Liver (tissue), 9 donors: ENCODE results near the gene NMNAT2. TPM values are rescaled to one million over a fixed set of nuclear protein-coding genes. Genes with fewer than 3 reads are reported as not detected.

Experiments
- DNase-seq: peaks from one replicate; pipeline ENCODE4 v3.0.0-alpha.2; 2017; ENCODE audit warnings: low spot score
- H3K27ac ChIP-seq, 2 donors: one replicate each; pipeline ENCODE4 v1.7.0; 2013; ENCODE audit warnings: inconsistent platforms in 2 of 2, low read length in 2 of 2, control low read depth in 1 of 2, low read depth in 1 of 2, mild to moderate bottlenecking in 1 of 2
- H3K27me3 ChIP-seq, 4 donors: one replicate each; pipeline versions ENCODE4 v1.6.1 to v1.7.0; 2013; ENCODE audit warnings: low read length in 3 of 4, inconsistent platforms in 1 of 4, mild to moderate bottlenecking in 1 of 4, moderate library complexity in 1 of 4; ENCODE audit not compliant: control insufficient read depth in 4 of 4, insufficient read depth in 4 of 4
- H3K36me3 ChIP-seq, 4 donors: one replicate each; pipeline versions ENCODE4 v1.6.1 to v1.7.0; 2013; ENCODE audit warnings: low read length in 3 of 4, mild to moderate bottlenecking in 3 of 4, low read depth in 1 of 4, moderate library complexity in 1 of 4; ENCODE audit not compliant: control insufficient read depth in 4 of 4, insufficient read depth in 3 of 4
- H3K4me1 ChIP-seq, 4 donors: one replicate each; pipeline versions ENCODE4 v1.6.1 to v1.7.0; 2013; ENCODE audit warnings: low read length in 3 of 4, mild to moderate bottlenecking in 3 of 4, moderate library complexity in 1 of 4; ENCODE audit not compliant: control insufficient read depth in 4 of 4, insufficient read depth in 4 of 4
- H3K4me3 ChIP-seq, 3 donors: one replicate each; pipeline versions ENCODE4 v1.6.1 to v1.7.0; 2013; ENCODE audit warnings: low read length in 3 of 3, control low read depth in 1 of 3, low read depth in 1 of 3, mild to moderate bottlenecking in 1 of 3
- H3K9ac ChIP-seq, 2 donors: one replicate each; pipeline ENCODE4 v1.7.0; 2013; ENCODE audit warnings: low read length in 2 of 2, mild to moderate bottlenecking in 2 of 2, moderate library complexity in 2 of 2, control low read depth in 1 of 2, low read depth in 1 of 2
- H3K9me3 ChIP-seq, 4 donors: one replicate each; pipeline versions ENCODE4 v1.6.1 to v1.7.0; 2013; ENCODE audit warnings: low read length in 3 of 4; ENCODE audit not compliant: control insufficient read depth in 4 of 4
- FOXA1 ChIP-seq: IDR thresholded peaks from 2 replicates; pipeline ENCODE4 v1.6.1; 2016; ENCODE audit warnings: antibody characterized with exemption
- FOXA2 ChIP-seq: IDR thresholded peaks from 2 replicates; pipeline ENCODE4 v1.6.1; 2016; ENCODE audit warnings: antibody characterized with exemption
- GABPA ChIP-seq, 2 donors: IDR thresholded peaks in 1 of 2; conservative IDR thresholded peaks in 1 of 2; 2 replicates each; pipeline ENCODE4 v1.6.1; 2016; ENCODE audit warnings: antibody characterized with exemption in 2 of 2, mild to moderate bottlenecking in 1 of 2, moderate library complexity in 1 of 2
- HNF4A ChIP-seq, 2 donors: conservative IDR thresholded peaks; 2 replicates each; pipeline ENCODE4 v1.6.1; 2016; ENCODE audit warnings: antibody characterized with exemption in 2 of 2, mild to moderate bottlenecking in 2 of 2
- HNF4G ChIP-seq: IDR thresholded peaks from 2 replicates; pipeline ENCODE4 v1.6.1; 2016; ENCODE audit warnings: antibody characterized with exemption
- SP1 ChIP-seq: IDR thresholded peaks from 2 replicates; pipeline ENCODE4 v1.6.1; 2018; ENCODE audit warnings: antibody characterized with exemption, mild to moderate bottlenecking
- TAF1 ChIP-seq: conservative IDR thresholded peaks from 2 replicates; pipeline ENCODE4 v1.6.1; 2016; ENCODE audit warnings: antibody characterized with exemption, mild to moderate bottlenecking
- YY1 ChIP-seq: IDR thresholded peaks from 2 replicates; pipeline ENCODE4 v1.6.1; 2016; ENCODE audit warnings: antibody characterized with exemption, mild to moderate bottlenecking
- WGBS: extraction: QIAGEN DNeasy Blood & Tissue Kit; methylation state at CpG from one replicate; pipeline ENCODE4 v1.1.7; 2013; 5-methylcytosine and 5-hydroxymethylcytosine counted together
- polyA plus RNA-seq, 2 donors: library from polyadenylated mRNA; stranded (reverse) in 1 of 2; unstranded in 1 of 2; fragments of 200-250 nt in 1 of 2; fragments of >200 nt in 1 of 2; fragmentation: Nextera tagmentation in 1 of 2; extraction: Ambion mirVana in 1 of 2; gene quantifications; one replicate each; pipeline versions ENCODE4 v1.2.1 to v1.2.3, GENCODE V29; 2013 to 2015
- total RNA-seq, 2 donors: library from RNA; depleted of rRNA; stranded (reverse); fragments of >200 nt; gene quantifications; one replicate each; pipeline ENCODE4 v1.2.3, GENCODE V29; 2014
- TF ChIP-seq, protein P1 (sequence below): IDR thresholded peaks from 2 replicates; pipeline ENCODE4 v1.6.1; 2016; ENCODE audit warnings: antibody characterized with exemption
- TF ChIP-seq, protein P2 (sequence below): IDR thresholded peaks from 2 replicates; pipeline ENCODE4 v1.6.1; 2016; ENCODE audit warnings: antibody characterized with exemption
- TF ChIP-seq, protein P3 (sequence below): IDR thresholded peaks from 2 replicates; pipeline ENCODE4 v1.6.1; 2016; ENCODE audit warnings: antibody characterized with exemption, mild to moderate bottlenecking
- TF ChIP-seq, protein P4 (sequence below): fragments of 150-350 bp; IDR thresholded peaks from 2 replicates; pipeline ENCODE4 v1.5.1; 2017; ENCODE audit warnings: improper control_type of control experiment, low read depth, low read length; ENCODE audit not compliant: missing input control
- TF ChIP-seq, protein P5 (sequence below): IDR thresholded peaks from 2 replicates; pipeline ENCODE4 v1.6.1; 2016; ENCODE audit warnings: antibody characterized with exemption
- donor health status: healthy.
- donor health status: healthy.
- donor health status: healthy.
- donor health status: healthy.
- donor health status: healthy.

Gene NMNAT2
- total and polyA plus RNA-seq, 4 donors, result under 0.01 to 0.07 (median 0.05) TPM; not detected in 1

DNA sequence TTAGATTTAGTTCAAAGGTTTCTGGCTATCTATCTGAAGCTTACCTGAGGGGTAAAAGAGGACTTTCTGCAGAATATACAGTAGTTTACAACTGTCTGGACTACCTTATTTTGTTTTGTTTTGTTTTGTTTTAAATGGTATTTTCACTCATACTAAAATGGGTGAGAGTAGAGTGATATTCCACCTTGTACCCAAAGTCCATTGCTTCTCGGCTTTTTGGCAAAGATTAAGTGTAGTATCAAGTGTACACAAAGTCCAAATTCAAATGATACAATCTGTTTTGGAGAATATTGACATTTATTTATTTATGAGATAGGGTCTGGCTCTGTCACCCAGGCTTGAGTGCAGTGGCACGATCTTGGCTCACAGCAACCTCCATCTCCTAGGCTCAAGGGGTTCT, 42.4 kb upstream of the NMNAT2 start (continued):
- TF ChIP-seq, protein P1, sequence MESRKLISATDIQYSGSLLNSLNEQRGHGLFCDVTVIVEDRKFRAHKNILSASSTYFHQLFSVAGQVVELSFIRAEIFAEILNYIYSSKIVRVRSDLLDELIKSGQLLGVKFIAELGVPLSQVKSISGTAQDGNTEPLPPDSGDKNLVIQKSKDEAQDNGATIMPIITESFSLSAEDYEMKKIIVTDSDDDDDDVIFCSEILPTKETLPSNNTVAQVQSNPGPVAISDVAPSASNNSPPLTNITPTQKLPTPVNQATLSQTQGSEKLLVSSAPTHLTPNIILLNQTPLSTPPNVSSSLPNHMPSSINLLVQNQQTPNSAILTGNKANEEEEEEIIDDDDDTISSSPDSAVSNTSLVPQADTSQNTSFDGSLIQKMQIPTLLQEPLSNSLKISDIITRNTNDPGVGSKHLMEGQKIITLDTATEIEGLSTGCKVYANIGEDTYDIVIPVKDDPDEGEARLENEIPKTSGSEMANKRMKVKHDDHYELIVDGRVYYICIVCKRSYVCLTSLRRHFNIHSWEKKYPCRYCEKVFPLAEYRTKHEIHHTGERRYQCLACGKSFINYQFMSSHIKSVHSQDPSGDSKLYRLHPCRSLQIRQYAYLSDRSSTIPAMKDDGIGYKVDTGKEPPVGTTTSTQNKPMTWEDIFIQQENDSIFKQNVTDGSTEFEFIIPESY, result no peak

DNA sequence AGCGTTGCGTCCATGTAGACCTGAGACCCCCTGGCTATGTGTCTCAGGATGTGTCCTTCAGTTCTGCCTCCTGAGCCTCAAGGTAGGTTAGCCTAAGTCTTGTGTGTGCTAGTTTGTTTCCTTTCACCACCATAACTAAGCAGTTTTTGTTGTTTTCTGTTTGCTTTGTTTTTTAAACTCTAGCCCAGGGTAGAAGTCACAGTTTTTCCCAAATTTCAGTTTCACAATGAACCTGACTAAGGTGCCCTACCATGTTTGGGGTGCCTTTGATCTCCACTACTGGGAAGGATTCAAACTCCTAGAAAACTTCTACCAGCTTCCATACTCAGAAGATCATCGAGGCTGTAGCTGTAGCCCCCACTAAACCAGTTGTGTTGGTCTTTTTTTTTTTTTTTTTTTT, 39.3 kb upstream of the NMNAT2 start:
- TF ChIP-seq HNF4A (conservative IDR thresholded peaks at IDR 0.05), result peak in 1 of 2 donors; percentile 53
- TF ChIP-seq FOXA1, result no peak
- peak; percentile 34 for TF ChIP-seq SP1
- TF ChIP-seq, protein P2, sequence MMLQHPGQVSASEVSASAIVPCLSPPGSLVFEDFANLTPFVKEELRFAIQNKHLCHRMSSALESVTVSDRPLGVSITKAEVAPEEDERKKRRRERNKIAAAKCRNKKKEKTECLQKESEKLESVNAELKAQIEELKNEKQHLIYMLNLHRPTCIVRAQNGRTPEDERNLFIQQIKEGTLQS, result no peak
- H3K4me1 ChIP-seq, result peaks cover 0 to 14% (median 4%) of the 10 kb centered on the region in 4 donors

DNA sequence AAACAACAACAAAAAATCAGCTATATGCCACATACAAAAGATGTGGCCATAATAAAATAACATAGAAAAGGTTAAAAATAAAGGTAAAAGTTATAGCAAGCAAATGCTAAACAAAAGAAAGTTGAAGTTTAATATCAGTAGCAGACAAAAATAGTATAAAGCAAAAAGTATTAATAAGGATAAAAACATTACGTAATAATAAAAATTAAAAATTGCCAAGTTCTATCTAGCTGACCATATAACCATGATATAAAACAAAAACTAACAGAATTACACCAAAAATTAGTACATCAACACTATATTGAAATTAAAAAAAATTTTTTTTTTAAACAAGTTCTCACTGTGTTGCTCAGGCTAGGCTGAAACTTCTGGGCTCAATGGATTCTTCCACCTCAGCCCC, 38.6 kb upstream of the NMNAT2 start:
- DNase-seq, result no peak
- H3K9ac ChIP-seq, result no peak overlapping the region
- H3K27me3 ChIP-seq, result no peaks in the 10 kb centered on the region
- TF ChIP-seq HNF4A (conservative IDR thresholded peaks at IDR 0.05), result no peak
- no peak for TF ChIP-seq SP1
- TF ChIP-seq, protein P3, sequence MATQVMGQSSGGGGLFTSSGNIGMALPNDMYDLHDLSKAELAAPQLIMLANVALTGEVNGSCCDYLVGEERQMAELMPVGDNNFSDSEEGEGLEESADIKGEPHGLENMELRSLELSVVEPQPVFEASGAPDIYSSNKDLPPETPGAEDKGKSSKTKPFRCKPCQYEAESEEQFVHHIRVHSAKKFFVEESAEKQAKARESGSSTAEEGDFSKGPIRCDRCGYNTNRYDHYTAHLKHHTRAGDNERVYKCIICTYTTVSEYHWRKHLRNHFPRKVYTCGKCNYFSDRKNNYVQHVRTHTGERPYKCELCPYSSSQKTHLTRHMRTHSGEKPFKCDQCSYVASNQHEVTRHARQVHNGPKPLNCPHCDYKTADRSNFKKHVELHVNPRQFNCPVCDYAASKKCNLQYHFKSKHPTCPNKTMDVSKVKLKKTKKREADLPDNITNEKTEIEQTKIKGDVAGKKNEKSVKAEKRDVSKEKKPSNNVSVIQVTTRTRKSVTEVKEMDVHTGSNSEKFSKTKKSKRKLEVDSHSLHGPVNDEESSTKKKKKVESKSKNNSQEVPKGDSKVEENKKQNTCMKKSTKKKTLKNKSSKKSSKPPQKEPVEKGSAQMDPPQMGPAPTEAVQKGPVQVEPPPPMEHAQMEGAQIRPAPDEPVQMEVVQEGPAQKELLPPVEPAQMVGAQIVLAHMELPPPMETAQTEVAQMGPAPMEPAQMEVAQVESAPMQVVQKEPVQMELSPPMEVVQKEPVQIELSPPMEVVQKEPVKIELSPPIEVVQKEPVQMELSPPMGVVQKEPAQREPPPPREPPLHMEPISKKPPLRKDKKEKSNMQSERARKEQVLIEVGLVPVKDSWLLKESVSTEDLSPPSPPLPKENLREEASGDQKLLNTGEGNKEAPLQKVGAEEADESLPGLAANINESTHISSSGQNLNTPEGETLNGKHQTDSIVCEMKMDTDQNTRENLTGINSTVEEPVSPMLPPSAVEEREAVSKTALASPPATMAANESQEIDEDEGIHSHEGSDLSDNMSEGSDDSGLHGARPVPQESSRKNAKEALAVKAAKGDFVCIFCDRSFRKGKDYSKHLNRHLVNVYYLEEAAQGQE, result no peak
- no peak for TF ChIP-seq HNF4G
- no peak overlapping the region for H3K4me3 ChIP-seq
- no peak overlapping the region for H3K27ac ChIP-seq
- WGBS, result 97% methylated on average over 1 of the region's 1 CpG
- H3K9me3 ChIP-seq, result no peaks in the 10 kb centered on the region
- peaks cover 0 to 13% (median 4%) of the 10 kb centered on the region in 4 donors for H3K4me1 ChIP-seq
- no peaks in the 10 kb centered on the region for H3K36me3 ChIP-seq

More for the DNA sequence above, 39.3 kb upstream of the NMNAT2 start:
- no peak for DNase-seq
- Histone ChIP-seq H3K9ac (no peak overlapping the region), H3K27me3 (no peaks in the 10 kb centered on the region), H3K4me3 (no peak overlapping the region), H3K36me3 (no peaks in the 10 kb centered on the region), H3K9me3 (no peaks in the 10 kb centered on the region), H3K27ac (no peak overlapping the region)
- WGBS, result 88% methylated on average over 3 of the region's 3 CpGs

DNA sequence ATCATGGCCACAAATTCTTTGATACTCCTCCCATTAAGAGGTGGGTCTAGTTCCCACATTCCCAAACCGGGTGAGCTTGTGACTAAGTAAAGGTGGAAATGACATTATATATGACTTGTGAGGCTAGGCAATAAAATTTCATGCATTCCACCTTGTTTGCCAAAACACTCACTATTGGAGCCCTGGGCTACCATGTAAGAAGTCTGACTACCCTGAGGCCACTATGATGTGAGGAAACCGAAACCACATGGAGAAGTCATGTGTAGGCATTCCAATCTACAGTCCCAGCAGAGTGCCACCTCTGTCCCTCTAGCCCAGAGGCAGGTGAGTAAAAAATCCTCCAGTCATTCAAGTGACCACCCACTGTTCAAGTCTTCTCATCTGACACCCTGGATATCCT, 36.2 kb upstream of the NMNAT2 start:
- H3K27ac ChIP-seq, result no peak overlapping the region
- H3K4me1 ChIP-seq, result peaks cover 0 to 2% (median 0%) of the 10 kb centered on the region in 4 donors
- H3K27me3 ChIP-seq, result no peaks in the 10 kb centered on the region
- TF ChIP-seq SP1 (no peak), FOXA2 (no peak), GABPA (IDR thresholded peaks at IDR 0.05 in 1 of 2, conservative IDR thresholded peaks at IDR 0.05 in 1 of 2) (no peak), HNF4A (conservative IDR thresholded peaks at IDR 0.05) (no peak), TAF1 (no peak), FOXA1 (no peak), YY1 (no peak), HNF4G (no peak)
- TF ChIP-seq, protein P4, sequence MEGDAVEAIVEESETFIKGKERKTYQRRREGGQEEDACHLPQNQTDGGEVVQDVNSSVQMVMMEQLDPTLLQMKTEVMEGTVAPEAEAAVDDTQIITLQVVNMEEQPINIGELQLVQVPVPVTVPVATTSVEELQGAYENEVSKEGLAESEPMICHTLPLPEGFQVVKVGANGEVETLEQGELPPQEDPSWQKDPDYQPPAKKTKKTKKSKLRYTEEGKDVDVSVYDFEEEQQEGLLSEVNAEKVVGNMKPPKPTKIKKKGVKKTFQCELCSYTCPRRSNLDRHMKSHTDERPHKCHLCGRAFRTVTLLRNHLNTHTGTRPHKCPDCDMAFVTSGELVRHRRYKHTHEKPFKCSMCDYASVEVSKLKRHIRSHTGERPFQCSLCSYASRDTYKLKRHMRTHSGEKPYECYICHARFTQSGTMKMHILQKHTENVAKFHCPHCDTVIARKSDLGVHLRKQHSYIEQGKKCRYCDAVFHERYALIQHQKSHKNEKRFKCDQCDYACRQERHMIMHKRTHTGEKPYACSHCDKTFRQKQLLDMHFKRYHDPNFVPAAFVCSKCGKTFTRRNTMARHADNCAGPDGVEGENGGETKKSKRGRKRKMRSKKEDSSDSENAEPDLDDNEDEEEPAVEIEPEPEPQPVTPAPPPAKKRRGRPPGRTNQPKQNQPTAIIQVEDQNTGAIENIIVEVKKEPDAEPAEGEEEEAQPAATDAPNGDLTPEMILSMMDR, result no peak
- TF ChIP-seq, protein P2, result no peak
- TF ChIP-seq, protein P5, sequence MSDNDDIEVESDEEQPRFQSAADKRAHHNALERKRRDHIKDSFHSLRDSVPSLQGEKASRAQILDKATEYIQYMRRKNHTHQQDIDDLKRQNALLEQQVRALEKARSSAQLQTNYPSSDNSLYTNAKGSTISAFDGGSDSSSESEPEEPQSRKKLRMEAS, result no peak
- H3K4me3 ChIP-seq, result no peak overlapping the region
- no peak for DNase-seq
- no peaks in the 10 kb centered on the region for H3K36me3 ChIP-seq
- 81% methylated on average over 2 of the region's 2 CpGs for WGBS
- H3K9me3 ChIP-seq, result peaks cover 0 to 2% (median 0%) of the 10 kb centered on the region in 4 donors
- H3K9ac ChIP-seq, result no peak overlapping the region
